Breast epithelium (tissue), 4 donors: ENCODE results near the gene PLEKHG4B. TPM values are rescaled to one million over a fixed set of nuclear protein-coding genes. Genes with fewer than 3 reads are reported as not detected.

Experiments used
- DNase-seq, 2 donors: peaks; one replicate each; pipeline ENCODE4 v3.0.0-alpha.2; 2019; ENCODE audit warnings: low spot score in 2 of 2
- H3K27ac ChIP-seq, 2 donors: fragments of 200-600 bp; sonication (generic) in 1 of 2; one replicate each; pipeline ENCODE4 v1.5.1; 2016 to 2019; ENCODE audit warnings: mild to moderate bottlenecking in 1 of 2
- H3K27me3 ChIP-seq, 2 donors: fragments of 200-600 bp; sonication (generic) in 1 of 2; one replicate each; pipeline versions ENCODE4 v1.5.1 to v1.6.0; 2017 to 2019; ENCODE audit warnings: control low read depth in 1 of 2, mild to moderate bottlenecking in 1 of 2
- H3K36me3 ChIP-seq: fragments of 200-600 bp; one replicate; pipeline ENCODE4 v1.5.1; 2019
- H3K4me1 ChIP-seq, 2 donors: fragments of 200-600 bp; sonication (generic); one replicate each; pipeline ENCODE4 v1.5.1; 2016 to 2019; ENCODE audit warnings: control low read depth in 1 of 2
- H3K4me3 ChIP-seq, 3 donors: fragments of 200-600 bp; sonication (generic); 1 replicate in 2 of 3; 2 replicates in 1 of 3; pipeline ENCODE4 v1.5.1; 2016 to 2019; ENCODE audit warnings: mild to moderate bottlenecking in 3 of 3, moderate library complexity in 2 of 3
- H3K9me3 ChIP-seq, 2 donors: fragments of 200-600 bp; sonication (generic) in 1 of 2; one replicate each; pipeline ENCODE4 v1.5.1; 2016 to 2019; ENCODE audit warnings: control low read depth in 1 of 2
- POLR2A ChIP-seq: fragments of 450-650 bp; IDR thresholded peaks from one replicate; pipeline ENCODE4 v1.6.1; 2016; ENCODE audit warnings: antibody characterized with exemption, mild to moderate bottlenecking, moderate library complexity
- POLR2AphosphoS5 ChIP-seq, 3 donors: sonication (generic); formaldehyde crosslinking; IDR thresholded peaks; one replicate each; pipeline ENCODE4 v1.6.1; 2017; ENCODE audit warnings: antibody characterized with exemption in 3 of 3
- intact Hi-C: fragments of 100-400 bp; cut with DNase I; formaldehyde crosslinking; loops from one replicate; pipeline ENCODE4 v1.15.1; 2023; ENCODE audit warnings: low total_unique reads
- total RNA-seq, 3 donors: library from RNA; depleted of rRNA; stranded (reverse); fragments of >200 nt; gene quantifications; one replicate each; pipeline ENCODE4 v1.1.0, GENCODE V29; 2016
- TF ChIP-seq, protein P1 (sequence below), 3 donors: fragments of 450-650 bp; IDR thresholded peaks; one replicate each; pipeline ENCODE4 v1.5.1; 2016 to 2017; ENCODE audit warnings: antibody characterized with exemption in 3 of 3, mild to moderate bottlenecking in 3 of 3, moderate library complexity in 3 of 3

PLEKHG4B gene
- total RNA-seq, 3 donors from 2014 or later, result 4.3 to 5.4 TPM; not detected in 1

DNA sequence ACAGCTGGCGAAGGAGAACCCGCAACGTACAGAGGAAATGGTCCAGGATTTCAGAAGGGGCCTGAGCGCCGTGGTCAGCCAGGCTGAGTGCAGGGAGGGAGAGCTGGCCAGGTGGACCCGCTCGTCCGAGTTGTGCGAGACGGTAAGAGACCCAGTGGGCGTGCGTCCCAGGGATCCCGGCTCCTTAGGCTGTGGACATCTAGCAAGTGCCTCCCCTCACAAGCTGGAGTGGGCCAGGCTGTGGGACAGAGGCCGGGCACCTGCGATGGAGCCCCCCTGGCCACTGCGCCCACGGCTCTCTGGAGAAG lies 69.8 kb downstream of the PLEKHG4B start:
- TF ChIP-seq POLR2A, result no peak
- no peak for TF ChIP-seq POLR2AphosphoS5 (IDR thresholded peaks at IDR 0.05)
- TF ChIP-seq, protein P1, sequence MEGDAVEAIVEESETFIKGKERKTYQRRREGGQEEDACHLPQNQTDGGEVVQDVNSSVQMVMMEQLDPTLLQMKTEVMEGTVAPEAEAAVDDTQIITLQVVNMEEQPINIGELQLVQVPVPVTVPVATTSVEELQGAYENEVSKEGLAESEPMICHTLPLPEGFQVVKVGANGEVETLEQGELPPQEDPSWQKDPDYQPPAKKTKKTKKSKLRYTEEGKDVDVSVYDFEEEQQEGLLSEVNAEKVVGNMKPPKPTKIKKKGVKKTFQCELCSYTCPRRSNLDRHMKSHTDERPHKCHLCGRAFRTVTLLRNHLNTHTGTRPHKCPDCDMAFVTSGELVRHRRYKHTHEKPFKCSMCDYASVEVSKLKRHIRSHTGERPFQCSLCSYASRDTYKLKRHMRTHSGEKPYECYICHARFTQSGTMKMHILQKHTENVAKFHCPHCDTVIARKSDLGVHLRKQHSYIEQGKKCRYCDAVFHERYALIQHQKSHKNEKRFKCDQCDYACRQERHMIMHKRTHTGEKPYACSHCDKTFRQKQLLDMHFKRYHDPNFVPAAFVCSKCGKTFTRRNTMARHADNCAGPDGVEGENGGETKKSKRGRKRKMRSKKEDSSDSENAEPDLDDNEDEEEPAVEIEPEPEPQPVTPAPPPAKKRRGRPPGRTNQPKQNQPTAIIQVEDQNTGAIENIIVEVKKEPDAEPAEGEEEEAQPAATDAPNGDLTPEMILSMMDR (IDR thresholded peaks at IDR 0.05), result no peak
- no peaks in the 10 kb centered on the region for H3K27me3 ChIP-seq
- no peak overlapping the region for H3K27ac ChIP-seq
- no peaks in the 10 kb centered on the region for H3K9me3 ChIP-seq
- H3K4me3 ChIP-seq, result no peak overlapping the region
- intact Hi-C loops, result no loop called here
- no peaks in the 10 kb centered on the region for H3K36me3 ChIP-seq
- H3K4me1 ChIP-seq, result no peaks in the 10 kb centered on the region
- DNase-seq, result peak in 1 of 2 donors; percentile 43

DNA sequence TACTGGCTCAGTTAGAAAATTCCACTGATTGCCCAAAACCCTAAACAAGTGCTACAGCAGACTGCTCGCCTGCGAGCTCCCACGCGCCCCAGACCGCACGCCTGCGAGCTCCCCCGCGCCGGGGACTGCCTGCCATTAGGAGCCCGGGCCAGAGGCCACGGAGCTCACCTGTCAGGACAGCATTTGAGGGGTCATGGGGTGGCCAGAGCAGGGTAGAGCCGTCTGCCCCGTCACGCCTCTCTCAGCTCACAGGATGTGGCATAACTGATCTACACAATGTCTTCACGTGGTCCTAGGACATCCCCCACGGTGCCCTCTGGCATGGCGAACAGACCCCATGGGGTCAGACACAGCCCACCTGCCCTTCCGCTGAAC lies 70.2 kb downstream of the PLEKHG4B start:
- Histone ChIP-seq H3K4me1 (no peaks in the 10 kb centered on the region), H3K27ac (no peak overlapping the region), H3K4me3 (no peak overlapping the region), H3K27me3 (no peaks in the 10 kb centered on the region), H3K9me3 (no peaks in the 10 kb centered on the region), H3K36me3 (no peaks in the 10 kb centered on the region)
- intact Hi-C loops, result no loop called here
- TF ChIP-seq POLR2A (no peak), POLR2AphosphoS5 (IDR thresholded peaks at IDR 0.05) (no peak)
- TF ChIP-seq, protein P1 (IDR thresholded peaks at IDR 0.05), result no peak
- no peak for DNase-seq

DNA sequence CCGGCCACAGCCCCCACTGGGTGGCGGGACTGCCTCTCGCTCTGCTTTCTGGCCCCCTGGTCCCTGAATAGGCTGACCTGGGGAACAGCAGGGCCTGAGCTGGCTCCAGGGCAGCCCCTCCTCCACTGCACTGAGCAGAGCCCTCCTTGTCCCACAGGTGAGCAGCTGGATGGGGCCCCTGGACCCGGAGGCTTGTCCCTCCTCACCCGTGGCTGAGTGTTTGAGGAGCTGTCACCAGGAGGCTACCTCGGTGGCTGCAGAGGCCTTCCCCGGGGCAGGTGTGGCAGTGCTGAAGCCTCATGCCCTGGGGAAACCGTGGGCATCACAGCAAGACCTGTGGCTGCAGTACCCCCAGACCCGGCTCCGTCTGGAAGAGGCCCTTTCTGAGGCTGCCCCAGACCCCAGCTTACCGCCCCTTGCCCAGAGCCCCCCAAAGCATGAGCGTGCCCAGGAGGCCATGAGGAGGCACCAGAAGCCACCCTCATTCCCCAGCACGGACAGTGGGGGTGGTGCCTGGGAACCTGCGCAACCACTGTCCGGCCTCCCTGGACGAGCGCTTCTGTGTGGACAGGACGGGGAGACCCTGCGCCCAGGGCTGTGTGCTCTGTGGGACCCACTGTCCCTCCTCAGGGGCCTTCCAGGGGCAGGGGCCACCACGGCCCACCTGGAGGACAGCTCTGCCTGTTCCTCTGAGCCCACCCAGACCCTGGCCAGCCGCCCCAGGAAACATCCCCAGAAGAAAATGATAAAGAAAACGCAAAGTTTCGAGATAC lies 70.8 kb downstream of the PLEKHG4B start:
- intact Hi-C loops, result no loop called here
- Histone ChIP-seq H3K4me3 (no peak overlapping the region), H3K27ac (no peak overlapping the region), H3K27me3 (no peaks in the 10 kb centered on the region), H3K4me1 (no peaks in the 10 kb centered on the region), H3K9me3 (no peaks in the 10 kb centered on the region), H3K36me3 (no peaks in the 10 kb centered on the region)
- TF ChIP-seq, protein P1 (IDR thresholded peaks at IDR 0.05), result no peak
- TF ChIP-seq POLR2A, result no peak
- DNase-seq, result peak in 1 of 2 donors; percentile 43

DNA sequence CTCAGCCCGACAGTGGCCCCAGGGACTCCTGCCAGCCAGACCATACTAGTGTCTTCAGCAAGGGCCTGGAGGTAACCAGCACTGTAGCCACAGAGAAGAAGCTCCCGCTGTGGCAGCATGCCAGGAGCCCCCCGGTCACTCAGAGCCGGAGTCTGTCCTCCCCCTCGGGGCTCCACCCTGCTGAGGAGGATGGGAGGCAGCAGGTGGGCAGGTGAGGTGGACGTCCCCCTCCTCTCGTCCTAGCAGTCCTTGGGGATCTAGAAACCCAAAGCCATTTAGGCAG lies 71.3 kb downstream of the PLEKHG4B start:
- no peak for TF ChIP-seq POLR2A
- no peak for TF ChIP-seq POLR2AphosphoS5 (IDR thresholded peaks at IDR 0.05)
- TF ChIP-seq, protein P1 (IDR thresholded peaks at IDR 0.05), result no peak
- intact Hi-C loops, result no loop called here
- Histone ChIP-seq H3K27ac (no peak overlapping the region), H3K36me3 (no peaks in the 10 kb centered on the region), H3K4me3 (no peak overlapping the region), H3K27me3 (no peaks in the 10 kb centered on the region), H3K9me3 (no peaks in the 10 kb centered on the region), H3K4me1 (no peaks in the 10 kb centered on the region)
- DNase-seq, result peak in 1 of 2 donors; percentile 49

DNA sequence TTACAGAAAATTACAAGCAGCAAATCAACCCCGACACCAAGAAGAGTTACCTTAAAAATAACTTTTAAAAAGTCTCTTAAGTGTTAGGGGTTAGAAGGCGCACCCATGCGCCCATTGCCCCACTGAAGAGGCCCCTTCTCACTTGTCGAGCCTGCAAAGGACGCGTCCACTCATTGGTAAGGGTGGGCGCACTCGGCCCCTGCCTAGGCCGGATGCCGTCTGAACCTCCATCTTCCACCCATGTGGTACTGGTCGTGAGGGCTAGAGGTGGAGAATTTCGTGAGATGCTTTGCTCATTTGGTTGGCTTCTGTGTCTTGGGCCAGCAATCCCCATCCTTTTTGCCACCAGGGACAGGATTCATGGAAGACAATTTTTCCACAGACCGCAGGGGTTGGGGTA lies 71.9 kb downstream of the PLEKHG4B start:
- intact Hi-C loops, result no loop called here
- no peaks in the 10 kb centered on the region for H3K9me3 ChIP-seq
- TF ChIP-seq, protein P1 (IDR thresholded peaks at IDR 0.05), result no peak
- TF ChIP-seq POLR2AphosphoS5 (IDR thresholded peaks at IDR 0.05), result no peak
- no peak for TF ChIP-seq POLR2A

More for the DNA sequence above, 71.9 kb downstream of the PLEKHG4B start:
- no peaks in the 10 kb centered on the region for H3K36me3 ChIP-seq
- DNase-seq, result peak in 1 of 2 donors; percentile 46
- no peak overlapping the region for H3K27ac ChIP-seq
- no peaks in the 10 kb centered on the region for H3K27me3 ChIP-seq
- no peak overlapping the region for H3K4me3 ChIP-seq
- H3K4me1 ChIP-seq, result no peaks in the 10 kb centered on the region
